ENCODE measurements around the gene ACSL6. TPM values are rescaled to one million over a fixed set of nuclear protein-coding genes. Genes with fewer than 3 reads are reported as not detected.

The ACSL6 gene
- total RNA-seq, 1 experiment from 2014 or later, result 4.8 TPM

GRCh38 chr5:131997727-131998117 is 13.7 kb downstream of the ACSL6 start:
- Mint-ChIP-seq H3K27ac (no peak overlapping the region), H3K27me3 (ENCODE audit: low read depth) (no peaks in the 10 kb centered on the region; the same call in 1 of the 2 replicates), H3K36me3 (no peaks in the 10 kb centered on the region), H3K4me3 (no peak overlapping the region), H3K4me1 (peaks cover 33% of the 10 kb centered on the region), H3K9me3 (no peaks in the 10 kb centered on the region)
- ATAC-seq (no peak), DNase-seq (ENCODE audit: low spot score) (no peak)
- TF ChIP-seq AFF4 (CRISPR knock-in tag; IDR thresholded peaks at IDR 0.05; ENCODE audit: borderline replicate concordance), result no peak
- no peak for TF ChIP-seq ZNF396 (CRISPR knock-in tag; IDR thresholded peaks at IDR 0.05; ENCODE audit: borderline replicate concordance)
- no peak for TF ChIP-seq KAT7 (CRISPR knock-in tag; IDR thresholded peaks at IDR 0.05; ENCODE audit: borderline replicate concordance)
- no peak for TF ChIP-seq NFATC4 (CRISPR knock-in tag; IDR thresholded peaks at IDR 0.05)
- TF ChIP-seq, protein P1, sequence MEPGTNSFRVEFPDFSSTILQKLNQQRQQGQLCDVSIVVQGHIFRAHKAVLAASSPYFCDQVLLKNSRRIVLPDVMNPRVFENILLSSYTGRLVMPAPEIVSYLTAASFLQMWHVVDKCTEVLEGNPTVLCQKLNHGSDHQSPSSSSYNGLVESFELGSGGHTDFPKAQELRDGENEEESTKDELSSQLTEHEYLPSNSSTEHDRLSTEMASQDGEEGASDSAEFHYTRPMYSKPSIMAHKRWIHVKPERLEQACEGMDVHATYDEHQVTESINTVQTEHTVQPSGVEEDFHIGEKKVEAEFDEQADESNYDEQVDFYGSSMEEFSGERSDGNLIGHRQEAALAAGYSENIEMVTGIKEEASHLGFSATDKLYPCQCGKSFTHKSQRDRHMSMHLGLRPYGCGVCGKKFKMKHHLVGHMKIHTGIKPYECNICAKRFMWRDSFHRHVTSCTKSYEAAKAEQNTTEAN (CRISPR knock-in tag; IDR thresholded peaks at IDR 0.05), result no peak
- TF ChIP-seq, protein P2, sequence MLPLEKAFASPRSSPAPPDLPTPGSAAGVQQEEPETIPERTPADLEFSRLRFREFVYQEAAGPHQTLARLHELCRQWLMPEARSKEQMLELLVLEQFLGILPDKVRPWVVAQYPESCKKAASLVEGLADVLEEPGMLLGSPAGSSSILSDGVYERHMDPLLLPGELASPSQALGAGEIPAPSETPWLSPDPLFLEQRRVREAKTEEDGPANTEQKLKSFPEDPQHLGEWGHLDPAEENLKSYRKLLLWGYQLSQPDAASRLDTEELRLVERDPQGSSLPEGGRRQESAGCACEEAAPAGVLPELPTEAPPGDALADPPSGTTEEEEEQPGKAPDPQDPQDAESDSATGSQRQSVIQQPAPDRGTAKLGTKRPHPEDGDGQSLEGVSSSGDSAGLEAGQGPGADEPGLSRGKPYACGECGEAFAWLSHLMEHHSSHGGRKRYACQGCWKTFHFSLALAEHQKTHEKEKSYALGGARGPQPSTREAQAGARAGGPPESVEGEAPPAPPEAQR (CRISPR knock-in tag; IDR thresholded peaks at IDR 0.05), result no peak
- TF ChIP-seq SMAD3 (CRISPR knock-in tag; IDR thresholded peaks at IDR 0.05; ENCODE audit: borderline replicate concordance), result no peak
- TF ChIP-seq NR2C2 (CRISPR knock-in tag; IDR thresholded peaks at IDR 0.05), result no peak
- TF ChIP-seq, protein P3, sequence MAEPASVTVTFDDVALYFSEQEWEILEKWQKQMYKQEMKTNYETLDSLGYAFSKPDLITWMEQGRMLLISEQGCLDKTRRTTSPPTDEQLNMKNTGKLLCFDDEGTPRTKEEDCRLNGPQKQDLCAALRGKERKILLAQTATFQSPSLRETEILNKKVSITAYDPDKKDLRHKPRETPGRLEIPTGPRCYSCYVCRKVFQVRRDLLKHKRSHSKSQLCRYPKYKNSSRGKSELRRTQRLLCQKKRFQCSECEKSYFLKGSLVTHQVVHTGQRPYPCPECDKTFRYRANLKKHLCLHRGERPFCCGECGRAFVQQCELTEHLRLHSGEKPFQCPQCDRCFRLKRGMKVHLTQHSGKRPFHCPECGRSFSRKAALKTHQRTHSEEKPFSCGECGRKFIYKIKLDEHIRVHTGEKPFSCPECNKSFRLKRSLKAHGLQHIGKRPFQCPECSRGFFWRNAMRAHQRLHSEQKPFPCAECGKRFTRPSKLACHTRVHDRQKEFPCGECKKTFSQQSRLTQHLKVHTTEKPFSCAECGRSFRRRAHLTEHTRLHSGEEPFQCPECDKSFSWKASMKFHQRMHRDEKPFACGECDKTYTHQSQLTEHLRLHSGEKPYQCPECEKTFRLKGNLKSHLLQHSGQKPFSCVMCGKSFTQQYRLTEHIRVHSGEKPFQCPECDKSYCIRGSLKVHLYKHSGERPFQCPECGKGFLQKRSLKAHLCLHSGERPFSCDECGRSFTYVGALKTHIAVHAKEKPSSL (CRISPR knock-in tag; conservative IDR thresholded peaks at IDR 0.05), result no peak
- no peak for TF ChIP-seq NFE2L1 (CRISPR knock-in tag; IDR thresholded peaks at IDR 0.05)
- TF ChIP-seq SP1 (CRISPR knock-in tag; conservative IDR thresholded peaks at IDR 0.05), result no peak
- TF ChIP-seq JUN (CRISPR knock-in tag; IDR thresholded peaks at IDR 0.05), result no peak
- TF ChIP-seq ZNF219 (CRISPR knock-in tag; IDR thresholded peaks at IDR 0.05; ENCODE audit: borderline replicate concordance), result no peak
- TF ChIP-seq ZNF532 (CRISPR knock-in tag; IDR thresholded peaks at IDR 0.05; ENCODE audit: borderline replicate concordance), result no peak
- no peak for TF ChIP-seq FOXK1 (CRISPR knock-in tag; IDR thresholded peaks at IDR 0.05)
- POLR2A ChIA-PET, result no interaction called here
- CTCF ChIA-PET, result no interaction called here
